Stomach smooth muscle (tissue), 2 donors: ENCODE measurements around the gene SYT3.

Experiments
- H3K27ac ChIP-seq: one replicate; pipeline ENCODE4 v1.7.0; 2013; ENCODE audit warnings: mild to moderate bottlenecking, low read length, inconsistent platforms
- H3K27me3 ChIP-seq, 2 donors: one replicate each; pipeline ENCODE4 v1.7.0; 2013; ENCODE audit warnings: low read length in 2 of 2; ENCODE audit not compliant: insufficient read depth in 2 of 2, control insufficient read depth in 1 of 2
- H3K36me3 ChIP-seq, 2 donors: one replicate each; pipeline ENCODE4 v1.7.0; 2013; ENCODE audit warnings: low read length in 2 of 2; ENCODE audit not compliant: control insufficient read depth in 2 of 2, insufficient read depth in 2 of 2
- H3K4me1 ChIP-seq: one replicate; pipeline ENCODE4 v1.7.0; 2013; ENCODE audit warnings: low read length; ENCODE audit not compliant: control insufficient read depth, insufficient read depth
- H3K4me3 ChIP-seq, 2 donors: one replicate each; pipeline ENCODE4 v1.7.0; 2013; ENCODE audit warnings: low read length in 2 of 2
- H3K9ac ChIP-seq, 2 donors: one replicate each; pipeline ENCODE4 v1.7.0; 2013; ENCODE audit warnings: low read length in 2 of 2, mild to moderate bottlenecking in 1 of 2
- H3K9me3 ChIP-seq, 2 donors: one replicate each; pipeline ENCODE4 v1.7.0; 2013; ENCODE audit warnings: low read length in 2 of 2; ENCODE audit not compliant: control insufficient read depth in 2 of 2
- donor health status: healthy.
- donor health status: Pancreatic carcinoma.

The SYT3 gene

GRCh38 chr19:50669302-50670101 lies 29.8 kb upstream of the SYT3 start:
- Histone ChIP-seq H3K9me3 (no peaks in the 10 kb centered on the region), H3K9ac (no peak overlapping the region), H3K4me1 (no peaks in the 10 kb centered on the region), H3K36me3 (no peaks in the 10 kb centered on the region), H3K27ac (no peak overlapping the region), H3K4me3 (no peak overlapping the region), H3K27me3 (peaks cover 31 to 54% of the 10 kb centered on the region in 2 donors)

- no peaks in the 10 kb centered on the region for H3K9me3 ChIP-seq
- no peaks in the 10 kb centered on the region for H3K4me1 ChIP-seq
- no peaks in the 10 kb centered on the region for H3K36me3 ChIP-seq
- peaks cover 30 to 54% of the 10 kb centered on the region in 2 donors for H3K27me3 ChIP-seq
- no peak overlapping the region for H3K9ac ChIP-seq
- H3K27ac ChIP-seq, result no peak overlapping the region
- H3K4me3 ChIP-seq, result no peak overlapping the region
Measured at GRCh38 chr19:50668879-50669278, 29.2 kb upstream of the SYT3 start.

- no peak overlapping the region for H3K4me3 ChIP-seq
- H3K27ac ChIP-seq, result no peak overlapping the region
- H3K9me3 ChIP-seq, result no peaks in the 10 kb centered on the region
- peaks cover 31 to 54% of the 10 kb centered on the region in 2 donors for H3K27me3 ChIP-seq
- H3K36me3 ChIP-seq, result no peaks in the 10 kb centered on the region
- no peak overlapping the region for H3K9ac ChIP-seq
- H3K4me1 ChIP-seq, result no peaks in the 10 kb centered on the region
Measured at GRCh38 chr19:50668416-50668815, 28.7 kb upstream of the SYT3 start.

- Histone ChIP-seq H3K9ac (no peak overlapping the region), H3K27ac (no peak overlapping the region), H3K4me3 (no peak overlapping the region), H3K9me3 (no peaks in the 10 kb centered on the region), H3K27me3 (peaks cover 35 to 60% of the 10 kb centered on the region in 2 donors), H3K4me1 (no peaks in the 10 kb centered on the region), H3K36me3 (no peaks in the 10 kb centered on the region)
Measured at GRCh38 chr19:50667759-50668231, 28.1 kb upstream of the SYT3 start.

GRCh38 chr19:50667177-50667758 lies 27.6 kb upstream of the SYT3 start:
- Histone ChIP-seq H3K27ac (no peak overlapping the region), H3K36me3 (no peaks in the 10 kb centered on the region), H3K4me1 (no peaks in the 10 kb centered on the region), H3K9ac (no peak overlapping the region), H3K9me3 (no peaks in the 10 kb centered on the region), H3K27me3 (peaks cover 36 to 62% of the 10 kb centered on the region in 2 donors), H3K4me3 (no peak overlapping the region)

- H3K27me3 ChIP-seq, result peaks cover 33 to 61% of the 10 kb centered on the region in 2 donors
- no peak overlapping the region for H3K4me3 ChIP-seq
- no peaks in the 10 kb centered on the region for H3K36me3 ChIP-seq
- H3K27ac ChIP-seq, result no peak overlapping the region
- no peaks in the 10 kb centered on the region for H3K9me3 ChIP-seq
- H3K9ac ChIP-seq, result no peak overlapping the region
- no peaks in the 10 kb centered on the region for H3K4me1 ChIP-seq
Measured at GRCh38 chr19:50666346-50667176, 26.9 kb upstream of the SYT3 start.

- Histone ChIP-seq H3K9ac (no peak overlapping the region), H3K9me3 (no peaks in the 10 kb centered on the region), H3K27me3 (peaks cover 31 to 59% of the 10 kb centered on the region in 2 donors), H3K27ac (no peak overlapping the region), H3K36me3 (no peaks in the 10 kb centered on the region), H3K4me1 (peaks cover under 1% of the 10 kb centered on the region), H3K4me3 (no peak overlapping the region)
Measured at GRCh38 chr19:50664204-50664603, 24.5 kb upstream of the SYT3 start.

GRCh38 chr19:50663482-50663790 lies 23.8 kb upstream of the SYT3 start:
- Histone ChIP-seq H3K36me3 (no peaks in the 10 kb centered on the region), H3K9ac (no peak overlapping the region), H3K4me1 (peaks cover 5% of the 10 kb centered on the region), H3K27me3 (peaks cover 34 to 61% of the 10 kb centered on the region in 2 donors), H3K27ac (no peak overlapping the region), H3K9me3 (no peaks in the 10 kb centered on the region), H3K4me3 (no peak overlapping the region)

- Histone ChIP-seq H3K27ac (no peak overlapping the region), H3K4me3 (no peak overlapping the region), H3K9ac (no peak overlapping the region), H3K4me1 (peaks cover 5% of the 10 kb centered on the region), H3K9me3 (no peaks in the 10 kb centered on the region), H3K27me3 (peaks cover 36 to 59% of the 10 kb centered on the region in 2 donors), H3K36me3 (no peaks in the 10 kb centered on the region)
Measured at GRCh38 chr19:50662651-50663481, 23.2 kb upstream of the SYT3 start.
